ENCODE results near the gene CCDC12.

Gene CCDC12

GRCh38 chr3:46976326-46977190, at the start of gene CCDC12:
Gene CCDC12 (minus strand): TSS chr3:46976745. CDS start chr3:46976732, 13 bp downstream.
- FAIRE-seq, result no peak

GRCh38 chr3:47024932-47025331, 48.4 kb upstream of the CCDC12 start:
- FAIRE-seq, result no peak

GRCh38 chr3:47022641-47023071, 46.1 kb upstream of the CCDC12 start:
- FAIRE-seq, result no peak

- FAIRE-seq, result no peak
Measured at GRCh38 chr3:47020311-47020710, 43.8 kb upstream of the CCDC12 start.

GRCh38 chr3:47019201-47019600, 42.7 kb upstream of the CCDC12 start:
- FAIRE-seq, result no peak

- FAIRE-seq, result no peak
Measured at GRCh38 chr3:47018269-47018611, 41.7 kb upstream of the CCDC12 start.

GRCh38 chr3:47017504-47018268, 41.1 kb upstream of the CCDC12 start:
- FAIRE-seq, result no peak

GRCh38 chr3:47016934-47017435, 40.4 kb upstream of the CCDC12 start:
- FAIRE-seq, result no peak

- no peak for FAIRE-seq
Measured at GRCh38 chr3:47016086-47016933, 39.8 kb upstream of the CCDC12 start.

GRCh38 chr3:47015151-47015550, 38.6 kb upstream of the CCDC12 start:
- no peak for FAIRE-seq

- no peak for FAIRE-seq
Measured at GRCh38 chr3:47014036-47014435, 37.5 kb upstream of the CCDC12 start.

- FAIRE-seq, result no peak
Measured at GRCh38 chr3:47013231-47013630, 36.7 kb upstream of the CCDC12 start.

GRCh38 chr3:47012342-47013230, 36.0 kb upstream of the CCDC12 start:
- no peak for FAIRE-seq

- FAIRE-seq, result no peak
Measured at GRCh38 chr3:47011371-47011770, 34.8 kb upstream of the CCDC12 start.

GRCh38 chr3:47010910-47011309, 34.4 kb upstream of the CCDC12 start:
- no peak for FAIRE-seq

- FAIRE-seq, result no peak
Measured at GRCh38 chr3:47010111-47010712, 33.7 kb upstream of the CCDC12 start.

- FAIRE-seq, result no peak
Measured at GRCh38 chr3:47009225-47010110, 32.9 kb upstream of the CCDC12 start.

GRCh38 chr3:47008851-47009224, 32.3 kb upstream of the CCDC12 start:
- FAIRE-seq, result no peak

- no peak for FAIRE-seq
Measured at GRCh38 chr3:47008234-47008796, 31.8 kb upstream of the CCDC12 start.

Measured in colon (tissue), 2 donors.